ENCODE measurements around the gene MRPL3.

The MRPL3 gene

GRCh38 chr3:131502530-131503319, at the start of gene MRPL3:
Gene MRPL3, minus strand, starts transcription at chr3:131502971. Its CDS starts 150 bp downstream, at chr3:131502821.
- peak; percentile 82 for DNase-seq

GRCh38 chr3:131551761-131552160, 49.0 kb upstream of the MRPL3 start:
- DNase-seq = no peak

- DNase-seq = no peak
Observed at GRCh38 chr3:131550562-131551465, 48.0 kb upstream of the MRPL3 start.

GRCh38 chr3:131549340-131549739, 46.6 kb upstream of the MRPL3 start:
- no peak for DNase-seq

- no peak for DNase-seq
Observed at GRCh38 chr3:131547585-131547984, 44.8 kb upstream of the MRPL3 start.

- DNase-seq = no peak
Observed at GRCh38 chr3:131546441-131546840, 43.7 kb upstream of the MRPL3 start.

GRCh38 chr3:131544557-131544956, 41.8 kb upstream of the MRPL3 start:
- DNase-seq = no peak

GRCh38 chr3:131543714-131544113, 40.9 kb upstream of the MRPL3 start:
- no peak for DNase-seq

- DNase-seq = no peak
Observed at GRCh38 chr3:131541288-131541687, 38.5 kb upstream of the MRPL3 start.

GRCh38 chr3:131540821-131541220, 38.0 kb upstream of the MRPL3 start:
- no peak for DNase-seq

GRCh38 chr3:131540143-131540542, 37.4 kb upstream of the MRPL3 start:
- DNase-seq = no peak

GRCh38 chr3:131538968-131539367, 36.2 kb upstream of the MRPL3 start:
- DNase-seq = no peak

GRCh38 chr3:131537531-131537930, 34.8 kb upstream of the MRPL3 start:
- no peak for DNase-seq

- no peak for DNase-seq
Observed at GRCh38 chr3:131535596-131535995, 32.8 kb upstream of the MRPL3 start.

GRCh38 chr3:131535131-131535530, 32.4 kb upstream of the MRPL3 start:
- no peak for DNase-seq

- no peak for DNase-seq
Observed at GRCh38 chr3:131532645-131533044, 29.9 kb upstream of the MRPL3 start.

- no peak for DNase-seq
Observed at GRCh38 chr3:131530843-131531242, 28.1 kb upstream of the MRPL3 start.

- no peak for DNase-seq
Observed at GRCh38 chr3:131530388-131530787, 27.6 kb upstream of the MRPL3 start.

GRCh38 chr3:131526801-131527347, 24.1 kb upstream of the MRPL3 start:
- DNase-seq = no peak

- no peak for DNase-seq
Observed at GRCh38 chr3:131518680-131519079, 15.9 kb upstream of the MRPL3 start.

GRCh38 chr3:131505421-131505820, 2.6 kb upstream of the MRPL3 start:
- DNase-seq = no peak

- DNase-seq = no peak
Observed at GRCh38 chr3:131503320-131503635, 507 bp upstream of the MRPL3 start.

GRCh38 chr3:131501949-131502348, 822 bp downstream of the MRPL3 start:
- DNase-seq = no peak

- DNase-seq = no peak
Observed at GRCh38 chr3:131494706-131495105, 8.1 kb downstream of the MRPL3 start.

Measured in CD4-positive, alpha-beta T cell treated with Interleukin-4 for 4 hours (primary cell).